HepG2 (cell line): ENCODE data around the gene LTB4R2. TPM values are rescaled to one million over a fixed set of nuclear protein-coding genes. Genes with fewer than 3 reads are reported as not detected.
A peak's percentile ranks its signal among the peaks of the same experiment; 100 is the strongest.

Experiments
- ELF4 ChIP-seq: sonication (generic); formaldehyde crosslinking; IDR thresholded peaks from 2 replicates; pipeline ENCODE4 v1.5.0; 2020; ENCODE audit warnings: missing genetic modification reagents, mild to moderate bottlenecking, moderate library complexity, borderline replicate concordance
- EZH2 ChIP-seq: conservative IDR thresholded peaks from 2 replicates; pipeline ENCODE4 v1.6.1; 2012; ENCODE audit warnings: mild to moderate bottlenecking, low read depth, low read length, moderate library complexity
- HMG20A ChIP-seq: IDR thresholded peaks from 2 replicates; pipeline ENCODE4 v1.6.1; 2016; ENCODE audit warnings: borderline replicate concordance
- IKZF4 ChIP-seq: sonication (generic); formaldehyde crosslinking; IDR thresholded peaks from 2 replicates; pipeline ENCODE4 v1.5.1; 2020; ENCODE audit warnings: borderline replicate concordance, mild to moderate bottlenecking, low read depth, missing genetic modification reagents; ENCODE audit errors: not compliant biosample characterization
- KLF13 ChIP-seq: sonication (generic); formaldehyde crosslinking; IDR thresholded peaks from 2 replicates; pipeline ENCODE4 v1.4.0; 2020; ENCODE audit warnings: mild to moderate bottlenecking, missing genetic modification reagents
- SOX13 ChIP-seq, 3 experiments: fragments of 450-650 bp in 1 of 3; sonication (generic) in 1 of 3; formaldehyde crosslinking in 1 of 3; IDR thresholded peaks in 2 of 3; conservative IDR thresholded peaks in 1 of 3; 2 replicates each; pipeline versions ENCODE4 v1.5.0 to v1.6.1; 2016 to 2020; ENCODE audit warnings: antibody characterized with exemption in 1 of 3, mild to moderate bottlenecking in 1 of 3, missing compliant biosample characterization in 1 of 3, missing genetic modification reagents in 1 of 3, moderate library complexity in 1 of 3
- SP2 ChIP-seq: sonication (generic); formaldehyde crosslinking; IDR thresholded peaks from 2 replicates; pipeline ENCODE4 v1.5.1; 2020; ENCODE audit warnings: mild to moderate bottlenecking, missing genetic modification reagents
- SRY ChIP-seq: sonication (generic); formaldehyde crosslinking; IDR thresholded peaks from 2 replicates; pipeline ENCODE4 v1.8.0; 2022; ENCODE audit warnings: mild to moderate bottlenecking, missing genetic modification reagents
- YEATS4 ChIP-seq: sonication (generic); formaldehyde crosslinking; IDR thresholded peaks from 2 replicates; pipeline ENCODE4 v1.4.0; 2020; ENCODE audit warnings: missing genetic modification reagents, borderline replicate concordance
- ZBTB3 ChIP-seq: sonication (generic); formaldehyde crosslinking; IDR thresholded peaks from 2 replicates; pipeline ENCODE4 v1.4.0; 2020; ENCODE audit warnings: low read depth, mild to moderate bottlenecking, moderate library complexity, missing genetic modification reagents, borderline replicate concordance
- ZNF234 ChIP-seq: sonication (generic); formaldehyde crosslinking; conservative IDR thresholded peaks from 2 replicates; pipeline ENCODE4 v1.5.1; 2020; ENCODE audit warnings: mild to moderate bottlenecking, missing genetic modification reagents
- ZNF556 ChIP-seq: sonication (generic); formaldehyde crosslinking; IDR thresholded peaks from 2 replicates; pipeline ENCODE4 v1.4.0; 2020; ENCODE audit warnings: mild to moderate bottlenecking, missing genetic modification reagents, borderline replicate concordance
- ZNF709 ChIP-seq: sonication (generic); formaldehyde crosslinking; IDR thresholded peaks from 2 replicates; pipeline ENCODE4 v1.5.0; 2020; ENCODE audit warnings: mild to moderate bottlenecking, missing genetic modification reagents
- polyA plus RNA-seq, 8 experiments: library from polyadenylated mRNA; depleted of rRNA in 3 of 8; stranded (reverse) in 7 of 8; unstranded in 1 of 8; fragments of >200 nt; fragmentation: Illumina TruSeq in 4 of 8; extraction: Trizol in 4 of 8; gene quantifications; 2 replicates each; pipeline versions ENCODE4 v1.2.1 to v1.2.3, GENCODE V29; 2011 to 2016; ENCODE audit warnings: low read depth in 4 of 8, missing spikeins in 1 of 8, mixed read lengths in 1 of 8; ENCODE audit not compliant: insufficient read depth in 1 of 8
- total RNA-seq, 5 experiments: library from RNA; depleted of rRNA; stranded (reverse); fragments of >200 nt; fragmentation: Illumina TruSeq; extraction: Trizol; gene quantifications; 2 replicates each; pipeline ENCODE4 v1.2.3, GENCODE V29; 2016; ENCODE audit warnings: low read depth in 1 of 5
- TF ChIP-seq, protein P1 (sequence below): sonication (generic); formaldehyde crosslinking; conservative IDR thresholded peaks from 2 replicates; pipeline ENCODE4 v1.4.0; 2020; ENCODE audit warnings: missing genetic modification reagents
- TF ChIP-seq, protein P2 (sequence below): sonication (generic); formaldehyde crosslinking; IDR thresholded peaks from 2 replicates; pipeline ENCODE4 v1.4.0; 2020; ENCODE audit warnings: missing genetic modification reagents
- TF ChIP-seq, protein P3 (sequence below): sonication (generic); formaldehyde crosslinking; IDR thresholded peaks from 2 replicates; pipeline ENCODE4 v1.4.0; 2020; ENCODE audit warnings: mild to moderate bottlenecking, missing genetic modification reagents
- TF ChIP-seq, protein P4 (sequence below): sonication (generic); formaldehyde crosslinking; IDR thresholded peaks from 2 replicates; pipeline ENCODE4 v1.4.0; 2020; ENCODE audit warnings: missing genetic modification reagents, borderline replicate concordance
- TF ChIP-seq, protein P5 (sequence below): sonication (generic); formaldehyde crosslinking; IDR thresholded peaks from 2 replicates; pipeline ENCODE4 v1.5.0; 2020; ENCODE audit warnings: mild to moderate bottlenecking, missing genetic modification reagents

The LTB4R2 gene
- total and polyA plus RNA-seq, 2 of the 13 experiments (the other 11 are each of a cell fraction or from before 2014, with no cell fraction given) = 3.9 to 6.9 TPM

DNA sequence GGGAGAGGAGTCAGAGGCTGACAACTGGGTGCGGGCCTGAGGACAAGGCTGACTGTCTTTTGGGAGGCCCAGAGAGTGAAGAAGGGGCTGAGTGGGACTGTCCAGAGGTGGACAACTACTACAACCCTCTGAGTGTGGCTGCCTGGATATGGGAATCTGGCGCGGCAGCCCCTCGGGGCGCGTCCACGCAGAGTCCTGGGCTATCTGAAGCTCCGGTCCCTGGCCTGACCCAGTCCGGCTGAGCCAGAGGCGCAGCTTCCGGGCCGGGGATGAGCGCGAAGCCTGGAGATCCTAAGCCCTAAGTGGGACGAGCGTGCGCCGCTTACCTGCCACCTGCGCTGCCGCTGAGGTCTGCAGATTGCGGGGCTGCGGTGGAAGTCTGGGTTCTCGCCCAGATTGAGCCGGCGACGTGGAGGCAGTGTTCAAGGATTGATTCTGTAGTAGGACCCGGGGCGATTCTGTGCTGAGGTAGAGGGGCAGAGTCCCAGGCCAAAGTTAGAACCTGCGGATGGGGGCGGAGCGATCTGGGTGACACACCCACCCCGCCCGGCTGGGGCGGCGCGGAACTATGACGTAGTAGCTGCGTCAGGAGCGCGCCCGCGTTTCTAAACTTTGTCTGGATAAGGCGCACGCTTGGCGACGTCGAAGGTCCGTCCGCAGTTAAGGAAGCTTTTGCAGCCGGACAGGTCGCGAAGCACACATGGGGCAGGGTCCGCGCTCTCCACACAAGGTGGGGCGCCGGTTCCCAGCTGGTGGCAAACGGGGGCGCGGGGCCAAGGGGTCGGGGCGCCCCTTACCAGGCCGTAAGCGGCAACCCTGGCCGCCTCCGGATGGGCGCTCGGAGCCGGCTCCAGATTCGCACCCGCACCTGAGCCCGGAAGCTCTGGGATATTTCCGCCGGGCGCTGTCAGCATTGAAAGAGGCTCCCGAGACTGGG, 10.4 kb upstream of the LTB4R2 start, which contains the start of the genes DHRS1 and NOP9 (continued):
- TF ChIP-seq, protein P1, sequence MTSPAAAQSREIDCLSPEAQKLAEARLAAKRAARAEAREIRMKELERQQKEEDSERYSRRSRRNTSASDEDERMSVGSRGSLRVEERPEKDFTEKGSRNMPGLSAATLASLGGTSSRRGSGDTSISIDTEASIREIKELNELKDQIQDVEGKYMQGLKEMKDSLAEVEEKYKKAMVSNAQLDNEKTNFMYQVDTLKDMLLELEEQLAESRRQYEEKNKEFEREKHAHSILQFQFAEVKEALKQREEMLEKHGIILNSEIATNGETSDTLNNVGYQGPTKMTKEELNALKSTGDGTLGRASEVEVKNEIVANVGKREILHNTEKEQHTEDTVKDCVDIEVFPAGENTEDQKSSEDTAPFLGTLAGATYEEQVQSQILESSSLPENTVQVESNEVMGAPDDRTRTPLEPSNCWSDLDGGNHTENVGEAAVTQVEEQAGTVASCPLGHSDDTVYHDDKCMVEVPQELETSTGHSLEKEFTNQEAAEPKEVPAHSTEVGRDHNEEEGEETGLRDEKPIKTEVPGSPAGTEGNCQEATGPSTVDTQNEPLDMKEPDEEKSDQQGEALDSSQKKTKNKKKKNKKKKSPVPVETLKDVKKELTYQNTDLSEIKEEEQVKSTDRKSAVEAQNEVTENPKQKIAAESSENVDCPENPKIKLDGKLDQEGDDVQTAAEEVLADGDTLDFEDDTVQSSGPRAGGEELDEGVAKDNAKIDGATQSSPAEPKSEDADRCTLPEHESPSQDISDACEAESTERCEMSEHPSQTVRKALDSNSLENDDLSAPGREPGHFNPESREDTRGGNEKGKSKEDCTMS (CRISPR knock-in tag) = no peak; the same call in 1 of the 2 replicates
- TF ChIP-seq KLF13 (CRISPR knock-in tag) (peak; percentile 48; the same call in 1 of the 2 replicates), ELF4 (CRISPR knock-in tag) (peak; percentile 91; the same call in 1 of the 2 replicates), ZNF709 (CRISPR knock-in tag) (peak; percentile 28; the same call in 1 of the 2 replicates), ZNF234 (CRISPR knock-in tag) (no peak), IKZF4 (CRISPR knock-in tag) (peak; percentile 94), EZH2 (no peak), ZBTB3 (CRISPR knock-in tag) (peak; percentile 97; the same call in 1 of the 2 replicates), HMG20A (CRISPR knock-in tag) (no peak), SOX13 (IDR thresholded peaks at IDR 0.05) (peak; percentile 46), SOX13 (CRISPR knock-in tag; conservative IDR thresholded peaks at IDR 0.05 in 1 of 2, IDR thresholded peaks at IDR 0.05 in 1 of 2) (peak in 1 of 2 experiments; percentile 75; a peak in 3 of 4 replicates), SRY (CRISPR knock-in tag) (no peak), ZNF556 (CRISPR knock-in tag) (peak; percentile 99), YEATS4 (CRISPR knock-in tag) (peak; percentile 99), SP2 (CRISPR knock-in tag) (peak; percentile 60)
- TF ChIP-seq, protein P2, sequence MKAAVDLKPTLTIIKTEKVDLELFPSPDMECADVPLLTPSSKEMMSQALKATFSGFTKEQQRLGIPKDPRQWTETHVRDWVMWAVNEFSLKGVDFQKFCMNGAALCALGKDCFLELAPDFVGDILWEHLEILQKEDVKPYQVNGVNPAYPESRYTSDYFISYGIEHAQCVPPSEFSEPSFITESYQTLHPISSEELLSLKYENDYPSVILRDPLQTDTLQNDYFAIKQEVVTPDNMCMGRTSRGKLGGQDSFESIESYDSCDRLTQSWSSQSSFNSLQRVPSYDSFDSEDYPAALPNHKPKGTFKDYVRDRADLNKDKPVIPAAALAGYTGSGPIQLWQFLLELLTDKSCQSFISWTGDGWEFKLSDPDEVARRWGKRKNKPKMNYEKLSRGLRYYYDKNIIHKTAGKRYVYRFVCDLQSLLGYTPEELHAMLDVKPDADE (CRISPR knock-in tag) = peak; percentile 97
- TF ChIP-seq, protein P3, sequence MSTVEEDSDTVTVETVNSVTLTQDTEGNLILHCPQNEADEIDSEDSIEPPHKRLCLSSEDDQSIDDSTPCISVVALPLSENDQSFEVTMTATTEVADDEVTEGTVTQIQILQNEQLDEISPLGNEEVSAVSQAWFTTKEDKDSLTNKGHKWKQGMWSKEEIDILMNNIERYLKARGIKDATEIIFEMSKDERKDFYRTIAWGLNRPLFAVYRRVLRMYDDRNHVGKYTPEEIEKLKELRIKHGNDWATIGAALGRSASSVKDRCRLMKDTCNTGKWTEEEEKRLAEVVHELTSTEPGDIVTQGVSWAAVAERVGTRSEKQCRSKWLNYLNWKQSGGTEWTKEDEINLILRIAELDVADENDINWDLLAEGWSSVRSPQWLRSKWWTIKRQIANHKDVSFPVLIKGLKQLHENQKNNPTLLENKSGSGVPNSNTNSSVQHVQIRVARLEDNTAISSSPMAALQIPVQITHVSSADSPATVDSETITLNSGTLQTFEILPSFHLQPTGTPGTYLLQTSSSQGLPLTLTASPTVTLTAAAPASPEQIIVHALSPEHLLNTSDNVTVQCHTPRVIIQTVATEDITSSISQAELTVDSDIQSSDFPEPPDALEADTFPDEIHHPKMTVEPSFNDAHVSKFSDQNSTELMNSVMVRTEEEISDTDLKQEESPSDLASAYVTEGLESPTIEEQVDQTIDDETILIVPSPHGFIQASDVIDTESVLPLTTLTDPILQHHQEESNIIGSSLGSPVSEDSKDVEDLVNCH (CRISPR knock-in tag) = peak; percentile 27; the same call in 1 of the 2 replicates
- TF ChIP-seq, protein P4, sequence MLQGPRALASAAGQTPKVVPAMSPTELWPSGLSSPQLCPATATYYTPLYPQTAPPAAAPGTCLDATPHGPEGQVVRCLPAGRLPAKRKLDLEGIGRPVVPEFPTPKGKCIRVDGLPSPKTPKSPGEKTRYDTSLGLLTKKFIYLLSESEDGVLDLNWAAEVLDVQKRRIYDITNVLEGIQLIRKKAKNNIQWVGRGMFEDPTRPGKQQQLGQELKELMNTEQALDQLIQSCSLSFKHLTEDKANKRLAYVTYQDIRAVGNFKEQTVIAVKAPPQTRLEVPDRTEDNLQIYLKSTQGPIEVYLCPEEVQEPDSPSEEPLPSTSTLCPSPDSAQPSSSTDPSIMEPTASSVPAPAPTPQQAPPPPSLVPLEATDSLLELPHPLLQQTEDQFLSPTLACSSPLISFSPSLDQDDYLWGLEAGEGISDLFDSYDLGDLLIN = peak; percentile 89
- TF ChIP-seq, protein P5, sequence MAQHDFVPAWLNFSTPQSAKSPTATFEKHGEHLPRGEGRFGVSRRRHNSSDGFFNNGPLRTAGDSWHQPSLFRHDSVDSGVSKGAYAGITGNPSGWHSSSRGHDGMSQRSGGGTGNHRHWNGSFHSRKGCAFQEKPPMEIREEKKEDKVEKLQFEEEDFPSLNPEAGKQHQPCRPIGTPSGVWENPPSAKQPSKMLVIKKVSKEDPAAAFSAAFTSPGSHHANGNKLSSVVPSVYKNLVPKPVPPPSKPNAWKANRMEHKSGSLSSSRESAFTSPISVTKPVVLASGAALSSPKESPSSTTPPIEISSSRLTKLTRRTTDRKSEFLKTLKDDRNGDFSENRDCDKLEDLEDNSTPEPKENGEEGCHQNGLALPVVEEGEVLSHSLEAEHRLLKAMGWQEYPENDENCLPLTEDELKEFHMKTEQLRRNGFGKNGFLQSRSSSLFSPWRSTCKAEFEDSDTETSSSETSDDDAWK (CRISPR knock-in tag) = no peak
